HUDEP-2 (cell line): ENCODE data around the gene PRXL2B.

ENCODE experiments used
- DNase-seq, 76 experiments: peaks; one replicate each; lab custom pipeline; 2025; ENCODE audit not compliant: unreplicated experiment in 76 of 76; lab: John Stamatoyannopoulos, UW

The PRXL2B gene

DNA sequence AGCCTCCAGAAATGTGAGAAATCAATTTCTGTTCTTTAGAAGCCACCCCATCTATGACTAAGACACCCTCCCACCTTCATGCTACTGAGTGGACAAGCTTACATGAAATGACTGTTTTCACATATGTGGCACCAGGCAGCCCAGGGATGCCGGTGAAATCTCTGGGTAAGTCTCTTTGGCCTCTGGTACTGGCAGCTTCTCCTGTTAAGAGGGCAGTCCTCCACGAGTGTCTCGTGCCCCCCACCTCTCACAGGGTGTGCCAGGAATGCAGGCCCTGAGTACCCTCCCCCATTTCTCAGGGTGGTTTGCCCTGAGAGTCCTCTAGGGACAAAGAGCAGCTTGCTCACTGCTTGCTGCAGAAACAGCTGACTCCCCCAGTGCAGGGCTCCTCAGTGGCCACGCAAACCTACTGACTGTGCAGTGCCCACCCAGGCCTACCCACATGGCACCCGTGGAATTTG lies 3.2 kb upstream of the PRXL2B start:
- DNase-seq = no peak

DNA sequence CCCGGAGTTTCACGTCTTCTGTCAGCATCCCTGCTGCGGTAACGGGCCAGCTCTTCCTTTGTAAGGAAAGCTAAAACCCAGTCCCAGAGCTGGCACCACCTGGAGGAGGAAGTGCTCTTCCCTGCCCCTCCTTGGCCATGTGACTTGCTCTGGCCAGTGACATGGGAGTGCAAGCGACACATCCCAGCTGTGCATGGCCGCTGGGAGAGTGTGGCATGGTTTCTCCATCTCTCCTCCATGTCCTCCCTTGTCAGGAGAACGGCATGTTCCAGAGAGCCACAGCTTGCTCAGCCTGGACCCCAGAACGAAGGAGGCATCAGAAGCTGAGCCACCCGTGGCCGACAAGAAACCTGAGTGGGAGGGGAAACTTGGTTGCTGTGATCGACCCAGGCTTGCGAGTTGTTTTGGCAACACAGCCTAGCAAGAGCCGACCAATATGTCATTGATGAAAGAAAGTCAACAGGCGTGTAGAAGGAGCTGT lies 2.7 kb upstream of the PRXL2B start:
- DNase-seq = peak in 1 of 76 experiments; percentile 7

DNA sequence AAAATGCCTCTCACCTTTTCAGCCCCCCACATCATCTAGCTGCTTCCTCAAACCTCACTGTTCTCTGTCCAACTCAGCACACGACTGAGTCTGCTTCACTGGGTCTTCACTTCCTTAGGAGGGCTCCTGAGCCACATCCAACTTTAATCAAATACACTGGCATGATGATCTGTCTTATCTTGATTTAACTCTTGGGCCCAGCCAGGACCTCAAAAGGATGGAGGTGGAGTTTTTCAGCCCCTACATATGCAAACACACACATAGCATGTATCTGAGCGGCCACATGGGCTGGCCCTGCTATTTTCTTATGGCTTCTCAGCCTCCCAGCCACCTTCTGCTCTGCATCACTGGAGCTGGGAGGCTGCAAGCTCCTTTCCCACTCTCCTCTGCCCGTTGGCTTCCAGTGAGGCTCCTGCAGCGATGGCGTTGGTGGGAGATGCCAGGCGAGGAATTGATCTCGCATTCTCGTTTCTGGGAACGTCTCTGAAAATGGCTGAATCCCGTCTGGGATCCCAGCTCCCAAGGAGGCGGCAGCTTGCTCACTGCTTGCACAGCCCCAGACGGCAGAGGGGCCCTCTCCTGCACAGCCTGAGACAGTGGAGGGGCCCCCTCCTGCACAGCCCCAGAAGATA lies 1.8 kb upstream of the PRXL2B start:
- peak in 1 of 76 experiments; percentile 5 for DNase-seq

DNA sequence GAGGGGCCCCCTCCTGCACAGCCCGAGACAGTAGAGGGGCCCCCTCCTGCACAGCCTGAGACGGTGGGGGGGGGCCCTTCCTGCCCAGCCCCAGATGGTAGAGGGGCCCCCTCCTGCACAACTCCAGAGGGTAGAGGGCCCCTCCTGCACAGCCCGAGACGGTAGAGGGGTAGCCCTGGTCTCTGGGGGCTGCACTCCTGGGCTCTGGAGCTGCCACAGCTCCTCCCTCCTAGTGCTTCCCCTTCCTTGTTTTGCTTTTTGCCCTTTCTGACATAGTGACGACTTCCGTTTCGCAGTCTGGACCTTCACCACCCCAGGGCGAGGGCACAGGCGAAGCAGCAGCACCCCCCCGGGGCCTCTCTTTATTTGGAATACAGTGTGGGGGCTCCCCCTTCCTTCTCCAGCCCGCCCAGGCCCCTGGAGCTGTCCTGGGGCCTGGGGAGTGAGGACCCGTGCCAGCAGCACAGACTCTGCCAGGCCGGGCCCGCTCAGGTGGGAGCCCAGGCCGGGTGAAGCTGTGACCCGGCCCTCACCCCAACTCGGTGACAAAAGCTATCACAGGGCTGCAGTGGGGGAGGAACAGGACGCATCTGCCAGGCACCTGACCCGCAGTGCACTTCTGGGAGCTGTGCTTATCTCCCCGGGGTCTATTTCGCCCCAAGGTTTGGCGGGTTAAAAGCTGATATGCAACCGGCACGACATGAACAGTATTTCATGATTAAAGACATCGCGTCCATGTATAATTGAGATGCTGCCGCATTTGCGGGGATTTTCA lies 1.1 kb upstream of the PRXL2B start:
- peak in 74 of 76 experiments; percentile 7 to 83 (median 69) for DNase-seq

DNA sequence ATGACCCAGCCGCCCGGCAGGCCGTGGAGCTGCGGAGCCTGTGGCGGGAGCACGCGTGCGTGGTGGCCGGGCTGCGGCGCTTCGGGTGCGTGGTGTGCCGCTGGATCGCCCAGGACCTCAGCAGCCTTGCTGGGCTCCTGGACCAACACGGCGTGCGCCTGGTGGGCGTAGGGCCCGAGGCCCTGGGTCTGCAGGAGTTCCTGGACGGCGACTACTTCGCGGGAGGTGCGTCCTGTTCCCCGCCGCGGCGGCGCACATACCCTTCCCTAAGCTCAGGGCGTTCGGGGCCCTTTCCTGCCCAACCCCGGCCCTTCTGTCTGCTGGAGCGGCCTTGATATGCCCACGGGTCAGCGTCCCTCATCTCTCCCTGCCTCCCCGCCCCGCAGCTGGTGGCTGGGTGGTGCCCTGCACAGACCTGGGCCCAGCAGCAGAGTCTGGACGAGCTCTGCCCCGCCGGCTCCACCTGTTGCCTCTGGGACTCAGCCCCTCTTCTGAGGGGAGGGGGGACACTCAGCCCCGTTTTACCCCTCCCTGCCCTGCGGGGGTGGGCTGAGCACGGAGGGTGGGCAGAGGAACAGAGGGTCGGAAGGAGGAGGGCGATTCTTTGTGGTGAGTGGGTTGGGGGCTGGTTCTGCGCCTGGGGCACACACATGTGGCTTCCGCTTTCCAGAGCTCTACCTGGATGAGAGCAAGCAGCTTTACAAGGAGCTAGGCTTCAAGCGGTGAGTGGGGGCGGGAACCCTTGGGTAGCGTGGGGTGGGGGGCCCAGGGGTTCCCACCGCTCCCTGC lies 688 bp downstream of the PRXL2B start:
- DNase-seq = peak in 11 of 76 experiments; percentile 27 to 52 (median 40)

- DNase-seq = no peak
Observed at GRCh38 chr1:2587860-2588571, 1.4 kb downstream of the PRXL2B start.

DNA sequence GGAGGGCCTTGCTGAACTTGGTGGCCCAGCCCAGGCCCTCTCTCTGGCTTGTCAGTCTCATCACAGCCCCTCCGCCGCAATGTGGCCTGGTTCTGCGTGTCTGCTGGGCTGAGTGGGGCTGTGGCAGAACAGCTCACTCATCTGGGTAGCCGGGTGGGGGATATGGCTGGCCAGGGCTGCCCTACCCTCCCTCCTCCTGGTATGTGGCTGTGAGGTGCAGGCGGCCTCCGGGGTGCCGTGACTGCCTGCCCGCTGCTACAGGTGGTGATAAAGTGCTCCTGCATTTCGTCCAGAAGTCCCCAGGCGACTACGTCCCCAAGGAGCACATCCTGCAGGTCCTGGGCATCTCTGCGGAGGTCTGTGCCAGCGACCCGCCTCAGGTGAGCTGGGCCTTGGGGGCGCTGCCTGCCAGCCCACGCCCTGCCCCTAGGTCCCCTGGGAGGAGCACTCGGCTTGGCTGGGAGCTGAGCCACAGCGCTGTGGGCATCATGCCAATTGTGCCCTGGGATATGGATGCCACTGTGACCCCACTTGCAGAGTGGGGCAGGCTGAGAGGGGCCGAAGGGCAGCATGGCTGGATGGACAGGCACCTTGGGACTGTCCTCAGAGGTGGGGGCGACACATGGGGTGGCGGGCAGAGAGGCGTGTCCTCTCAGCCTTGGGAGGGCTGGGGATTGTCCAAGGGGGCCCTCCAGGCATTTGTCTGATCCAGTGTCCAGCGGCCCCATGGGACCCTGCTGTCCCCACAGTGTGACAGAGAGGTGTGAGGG lies 2.3 kb downstream of the PRXL2B start:
- no peak for DNase-seq

DNA sequence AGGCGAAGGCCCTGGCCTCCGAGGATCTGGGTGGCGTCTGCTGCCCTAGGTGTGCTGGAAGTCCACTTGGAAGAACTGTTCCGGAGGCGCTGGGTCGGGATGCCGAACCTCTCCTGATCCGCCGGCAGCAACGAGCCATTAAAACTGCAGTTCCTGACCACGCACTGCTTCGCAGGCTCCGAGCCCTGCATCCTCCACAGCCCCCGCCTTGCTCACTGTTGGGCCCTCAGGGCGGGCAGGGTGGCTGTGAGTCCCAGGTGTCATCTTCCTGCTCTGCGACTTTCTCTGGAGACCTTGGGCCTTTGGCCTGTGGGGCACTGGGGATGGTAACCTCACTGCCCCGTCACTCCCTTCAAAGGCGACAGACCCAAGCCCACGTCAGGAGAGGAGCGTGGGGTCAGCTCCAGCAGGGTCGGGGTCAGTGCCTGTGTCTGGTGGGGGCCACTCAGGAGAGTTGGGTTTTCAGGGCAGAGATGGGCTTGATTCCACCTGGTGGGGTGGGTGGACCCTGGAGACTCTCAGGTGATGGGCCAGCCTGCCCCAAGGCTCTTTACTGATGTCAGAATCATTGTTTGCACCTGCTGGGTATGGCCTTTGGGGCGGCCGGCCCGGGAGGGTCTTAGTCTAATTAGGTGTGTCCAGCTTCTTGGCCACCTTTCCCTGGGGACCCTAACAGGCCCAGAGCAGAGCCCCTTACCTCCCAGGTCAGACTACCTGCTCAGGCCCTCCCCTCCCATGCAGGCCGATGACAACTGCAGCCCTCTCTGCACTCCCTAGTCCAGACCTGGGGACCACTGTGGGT lies 3.1 kb downstream of the PRXL2B start:
- DNase-seq = no peak

GRCh38 chr1:2590233-2591141 lies 3.9 kb downstream of the PRXL2B start:
- no peak for DNase-seq

DNA sequence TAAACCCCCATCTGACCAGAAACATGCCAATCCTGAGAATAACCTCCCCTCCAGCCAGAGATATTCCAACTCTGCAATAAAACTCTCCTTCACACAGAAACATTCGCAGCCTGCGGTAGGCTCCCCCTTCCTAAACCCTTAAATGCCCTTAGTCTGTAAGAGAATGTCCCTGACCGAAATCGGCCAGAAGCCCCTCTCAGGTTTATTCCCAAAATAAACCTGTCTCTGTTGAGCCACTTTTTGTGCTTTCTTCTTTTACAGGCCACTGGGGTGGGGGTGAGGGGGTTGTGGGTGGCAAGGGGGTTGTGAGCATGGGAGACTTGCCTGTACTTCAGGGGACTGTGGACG lies 4.6 kb downstream of the PRXL2B start:
- no peak for DNase-seq

- no peak for DNase-seq
Observed at GRCh38 chr1:2591581-2592261, 5.1 kb downstream of the PRXL2B start.

DNA sequence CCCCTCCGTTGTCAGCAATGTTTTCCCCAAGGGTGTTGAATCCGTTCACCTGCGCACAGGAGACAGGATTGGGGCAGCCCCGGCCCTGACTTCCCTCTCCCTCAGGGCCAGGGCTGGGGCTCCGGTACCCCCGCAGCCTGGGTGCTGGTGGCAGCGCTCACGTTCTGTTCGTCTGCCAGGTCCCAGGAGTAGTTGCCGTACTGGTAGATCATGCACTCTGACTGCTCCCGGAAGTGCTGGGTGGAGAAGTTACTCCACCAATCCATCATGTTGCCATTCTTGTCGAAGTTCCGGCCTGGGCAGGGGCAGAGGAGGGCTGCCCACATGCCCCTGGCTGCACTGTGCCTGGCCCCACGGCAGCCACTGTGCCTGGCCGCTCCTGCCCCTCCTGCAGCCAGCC lies 6.1 kb downstream of the PRXL2B start:
- no peak for DNase-seq

DNA sequence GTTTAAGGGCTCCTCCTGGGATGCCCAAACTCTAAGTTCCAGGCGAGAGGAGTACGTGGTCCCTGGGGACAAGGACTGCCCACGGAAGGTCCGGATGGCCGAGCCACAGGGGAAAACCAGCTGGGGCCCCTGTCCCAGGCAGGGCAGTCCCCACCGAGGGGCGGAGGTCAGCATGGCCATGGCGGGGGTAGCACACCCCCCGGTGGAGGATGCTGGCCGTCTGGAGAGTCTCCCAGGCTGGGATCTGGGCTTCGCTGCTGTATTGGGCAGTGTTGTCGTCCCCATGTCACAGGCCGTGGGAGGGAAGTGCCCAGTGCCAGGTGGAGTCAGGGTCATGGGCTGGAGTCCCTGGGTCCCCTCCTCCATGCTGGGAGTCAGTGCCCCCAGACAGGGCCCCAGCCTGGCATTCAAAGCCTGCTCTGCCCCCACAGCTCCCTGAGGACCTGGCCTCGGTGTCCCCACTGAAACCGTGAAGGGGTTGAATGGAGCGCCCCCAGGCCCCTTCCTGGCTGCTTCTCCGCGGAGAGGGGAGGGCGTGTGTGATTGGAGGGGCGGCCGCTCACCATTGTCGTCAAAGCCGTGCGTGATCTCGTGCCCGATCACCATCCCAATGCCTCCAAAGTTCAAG lies 6.8 kb downstream of the PRXL2B start:
- DNase-seq = no peak

DNA sequence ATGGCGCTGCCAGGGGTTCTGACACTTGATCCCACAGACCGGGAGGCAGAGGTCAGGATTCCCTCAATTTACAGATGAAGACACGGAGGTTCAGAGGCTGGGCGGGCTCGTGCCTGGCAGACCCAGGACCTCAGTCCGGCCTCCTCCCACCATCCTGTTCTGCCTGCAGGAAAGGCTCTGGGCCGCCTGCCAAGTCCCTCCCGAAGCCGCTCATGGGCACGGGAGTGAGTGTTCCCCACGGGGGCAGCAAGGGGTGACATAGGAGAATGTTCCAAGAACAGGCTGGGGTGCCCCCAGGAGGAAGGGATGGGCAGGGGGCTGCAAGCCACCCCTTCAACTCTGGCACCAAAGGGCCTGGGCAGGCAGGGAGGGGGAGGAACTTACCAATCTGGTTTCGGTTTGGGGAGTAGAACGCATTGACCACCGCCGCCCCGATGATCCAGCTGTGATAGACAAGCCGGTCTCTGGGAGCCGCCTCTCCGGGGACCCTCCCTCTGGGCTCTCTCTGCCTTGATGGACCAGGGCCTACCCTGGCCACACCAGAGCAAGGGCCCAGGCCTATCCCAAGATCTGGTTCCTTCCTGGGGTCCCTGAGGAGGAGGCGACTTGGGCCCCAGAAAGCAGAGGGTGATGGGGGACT lies 7.5 kb downstream of the PRXL2B start:
- DNase-seq = no peak

DNA sequence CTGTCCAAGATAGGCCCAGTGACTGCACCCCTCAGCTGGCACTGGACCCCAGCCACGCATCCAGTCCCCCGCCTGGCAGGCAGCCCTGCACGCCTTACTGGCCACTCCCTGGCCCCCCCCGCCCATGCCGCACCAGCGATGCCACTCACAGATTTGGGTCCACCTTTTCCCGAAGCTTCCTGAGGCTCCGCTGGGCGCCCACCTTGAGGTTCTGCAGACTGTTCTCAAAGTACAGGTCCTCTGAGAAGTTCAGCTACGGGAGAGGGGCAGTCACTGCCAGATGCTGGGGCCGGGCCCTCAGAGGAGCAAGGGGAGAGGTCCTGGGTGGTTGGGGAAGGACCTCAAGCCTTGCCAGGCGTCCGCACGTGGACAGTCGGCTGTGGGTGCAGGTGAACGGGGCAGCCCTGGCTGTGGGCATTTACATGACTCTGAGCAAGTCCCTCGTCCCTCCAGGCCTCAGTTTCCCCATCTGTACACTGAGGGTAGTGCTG lies 8.1 kb downstream of the PRXL2B start:
- DNase-seq = no peak

GRCh38 chr1:2595261-2595811 lies 8.8 kb downstream of the PRXL2B start:
- DNase-seq = no peak
